Thoracic aorta (tissue), 2 donors: ENCODE data around the gene TEX30. TPM values are rescaled to one million over a fixed set of nuclear protein-coding genes. Genes with fewer than 3 reads are reported as not detected.

Experiments used
- ATAC-seq: fragments of 150-250 bp; one replicate; pipeline ENCODE4 v1.8.0; 2017; ENCODE audit warnings: low read depth; ENCODE audit not compliant: insufficient number of reproducible peaks, low FRiP score
- DNase-seq: peaks from one replicate; pipeline ENCODE4 v3.0.0-alpha.2; 2020; ENCODE audit warnings: low spot score
- H3K27ac ChIP-seq, 2 donors: fragments of 200-600 bp; sonication (generic); 1 replicate in 1 of 2; 2 replicates in 1 of 2; pipeline ENCODE4 v1.5.1; 2016; ENCODE audit warnings: mild to moderate bottlenecking in 2 of 2, moderate library complexity in 2 of 2
- H3K27me3 ChIP-seq: fragments of 200-600 bp; sonication (generic); replicated peaks from 2 replicates; pipeline ENCODE4 v1.6.0; 2016; ENCODE audit warnings: mild to moderate bottlenecking; ENCODE audit not compliant: insufficient read depth
- H3K36me3 ChIP-seq: fragments of 200-600 bp; sonication (generic); one replicate; pipeline ENCODE4 v1.5.1; 2016
- H3K4me1 ChIP-seq, 2 donors: fragments of 200-600 bp; sonication (generic); 1 replicate in 1 of 2; 2 replicates in 1 of 2; pipeline versions ENCODE4 v1.5.1 to v1.6.0; 2016; ENCODE audit warnings: low read depth in 2 of 2, mild to moderate bottlenecking in 1 of 2; ENCODE audit not compliant: control insufficient read depth in 1 of 2
- H3K4me3 ChIP-seq: fragments of 200-600 bp; sonication (generic); 2 replicates; pipeline ENCODE4 v1.5.1; 2016; ENCODE audit warnings: mild to moderate bottlenecking
- H3K9me3 ChIP-seq: fragments of 200-600 bp; sonication (generic); 2 replicates; pipeline ENCODE4 v1.5.1; 2016
- CTCF ChIP-seq: fragments of 200-600 bp; sonication (generic); IDR thresholded peaks from one replicate; pipeline ENCODE4 v1.5.1; 2019; ENCODE audit warnings: antibody characterized with exemption
- total RNA-seq, 2 donors: library from RNA; depleted of rRNA; stranded (reverse); fragments of >200 nt; gene quantifications; one replicate each; pipeline versions ENCODE4 v1.1.0 to v1.2.3, GENCODE V29; 2016

Gene TEX30
- total RNA-seq, 2 donors from 2014 or later = 2.8 to 8.0 TPM

GRCh38 chr13:102761071-102761470 lies 12.5 kb downstream of the TEX30 start:
- TF ChIP-seq CTCF = no peak
- Histone ChIP-seq H3K27me3 (no peaks in the 10 kb centered on the region), H3K36me3 (no peaks in the 10 kb centered on the region), H3K9me3 (no peaks in the 10 kb centered on the region), H3K27ac (no peak overlapping the region), H3K4me1 (no peaks in the 10 kb centered on the region), H3K4me3 (no peak overlapping the region)
- ATAC-seq = no peak
- DNase-seq = no peak

- Histone ChIP-seq H3K9me3 (no peaks in the 10 kb centered on the region), H3K4me1 (no peaks in the 10 kb centered on the region), H3K27me3 (no peaks in the 10 kb centered on the region), H3K4me3 (no peak overlapping the region), H3K36me3 (no peaks in the 10 kb centered on the region), H3K27ac (no peak overlapping the region)
- ATAC-seq (no peak), DNase-seq (no peak)
- TF ChIP-seq CTCF = no peak
Measured at GRCh38 chr13:102758842-102759241, 14.7 kb downstream of the TEX30 start.

GRCh38 chr13:102757006-102757405 lies 16.6 kb downstream of the TEX30 start:
- Histone ChIP-seq H3K27me3 (no peaks in the 10 kb centered on the region), H3K36me3 (no peaks in the 10 kb centered on the region), H3K9me3 (no peaks in the 10 kb centered on the region), H3K4me3 (no peak overlapping the region), H3K4me1 (no peaks in the 10 kb centered on the region), H3K27ac (no peak overlapping the region)
- DNase-seq (no peak), ATAC-seq (no peak)
- no peak for TF ChIP-seq CTCF

GRCh38 chr13:102751886-102752285 lies 21.7 kb downstream of the TEX30 start:
- no peak overlapping the region for H3K27ac ChIP-seq
- TF ChIP-seq CTCF = no peak
- no peaks in the 10 kb centered on the region for H3K4me1 ChIP-seq
- no peak overlapping the region for H3K4me3 ChIP-seq
- no peaks in the 10 kb centered on the region for H3K9me3 ChIP-seq
- H3K36me3 ChIP-seq = no peaks in the 10 kb centered on the region
- ATAC-seq (no peak), DNase-seq (no peak)
- H3K27me3 ChIP-seq = no peaks in the 10 kb centered on the region

- Histone ChIP-seq H3K4me1 (no peaks in the 10 kb centered on the region), H3K9me3 (peaks cover 3% of the 10 kb centered on the region), H3K36me3 (no peaks in the 10 kb centered on the region), H3K4me3 (no peak overlapping the region), H3K27me3 (no peaks in the 10 kb centered on the region), H3K27ac (no peak overlapping the region)
- DNase-seq = no peak
- no peak for ATAC-seq
- TF ChIP-seq CTCF = no peak
Measured at GRCh38 chr13:102742506-102742905, 31.1 kb downstream of the TEX30 start.
